B cell (primary cell): Measurements from ENCODE around the gene FNDC4.

Experiments
- CTCF ChIP-seq: fragments of 200-600 bp; IDR thresholded peaks from one replicate; pipeline ENCODE4 v1.8.0; 2022; ENCODE audit warnings: antibody characterized with exemption, mild to moderate bottlenecking
- EZH2 ChIP-seq: IDR thresholded peaks from 2 replicates; pipeline ENCODE4 v1.6.1; 2012; ENCODE audit warnings: borderline replicate concordance, low read depth, mild to moderate bottlenecking, moderate library complexity, low read length; ENCODE audit not compliant: insufficient read depth, poor library complexity, severe bottlenecking

- no peak for TF ChIP-seq CTCF
- TF ChIP-seq EZH2 = no peak
Observed at GRCh38 chr2:27493948-27494283, 1.1 kb downstream of the FNDC4 start.
